Upper lobe of left lung (tissue), 6 donors: Measurements from ENCODE around the gene ADGRD1. TPM values are rescaled to one million over a fixed set of nuclear protein-coding genes. Genes with fewer than 3 reads are reported as not detected.

Source experiments
- ATAC-seq, 2 donors: fragments of 200-7000 bp; cut with Tn5 transposase; one replicate each; pipeline ENCODE4 v1.9.1; 2022; ENCODE audit warnings: mild to moderate bottlenecking in 2 of 2, moderate library complexity in 2 of 2; ENCODE audit not compliant: low FRiP score in 2 of 2
- DNase-seq, 2 donors: peaks; one replicate each; pipeline ENCODE4 v3.0.0-alpha.2; 2019 to 2020
- H3K27ac ChIP-seq, 4 donors: fragments of 200-600 bp; sonication (generic); one replicate each; pipeline ENCODE4 v1.5.1; 2016 to 2019
- H3K27me3 ChIP-seq, 4 donors: fragments of 200-600 bp; sonication (generic); one replicate each; pipeline ENCODE4 v1.5.1; 2017 to 2019
- H3K36me3 ChIP-seq, 4 donors: fragments of 200-600 bp; sonication (generic); one replicate each; pipeline ENCODE4 v1.5.1; 2016 to 2019
- H3K4me1 ChIP-seq, 4 donors: fragments of 200-600 bp; sonication (generic); one replicate each; pipeline ENCODE4 v1.5.1; 2018 to 2019
- H3K4me3 ChIP-seq, 4 donors: fragments of 200-600 bp; sonication (generic); one replicate each; pipeline ENCODE4 v1.5.1; 2017 to 2019; ENCODE audit warnings: mild to moderate bottlenecking in 2 of 4, moderate library complexity in 1 of 4
- H3K9me3 ChIP-seq, 4 donors: fragments of 200-600 bp; sonication (generic); one replicate each; pipeline ENCODE4 v1.5.1; 2018 to 2019
- CTCF ChIP-seq, 6 experiments: fragments of 450-650 bp in 4 of 6; fragments of 200-600 bp in 2 of 6; sonication (generic) in 2 of 6; IDR thresholded peaks; one replicate each; pipeline ENCODE4 v1.5.1; 2016 to 2019; ENCODE audit warnings: antibody characterized with exemption in 6 of 6
- EP300 ChIP-seq, 4 donors: sonication (generic); formaldehyde crosslinking; IDR thresholded peaks; one replicate each; pipeline ENCODE4 v1.5.1; 2017; ENCODE audit warnings: antibody characterized with exemption in 4 of 4, control low read depth in 2 of 4
- POLR2A ChIP-seq, 4 donors: fragments of 450-650 bp; IDR thresholded peaks; one replicate each; pipeline ENCODE4 v1.5.1; 2016 to 2017; ENCODE audit warnings: antibody characterized with exemption in 4 of 4, mild to moderate bottlenecking in 2 of 4
- POLR2AphosphoS5 ChIP-seq, 2 donors: sonication (generic); formaldehyde crosslinking; IDR thresholded peaks; one replicate each; pipeline ENCODE4 v1.5.1; 2017; ENCODE audit warnings: antibody characterized with exemption in 2 of 2
- WGBS, 2 donors: methylation state at CpG; one replicate each; pipeline ENCODE4 v1.1.5; 2017 to 2018; 5-methylcytosine and 5-hydroxymethylcytosine counted together
- total RNA-seq, 6 donors: library from RNA; depleted of rRNA in 4 of 6; stranded (reverse); fragments of >200 nt in 4 of 6; gene quantifications; one replicate each; pipeline versions ENCODE4 v1.1.0 to v1.2.1, GENCODE V29; 2016 to 2021
- donor health status: DM: no; HTN: no; CAD: no; lungs with moderate emphysema.
- donor health status: DM: no; HTN: yes; CAD: no; lungs with severe emphysema.

Gene ADGRD1
- total RNA-seq, 6 donors from 2014 or later = 84.2 to 124 (median 94.7) TPM

- peak in 1 of 2 donors; percentile 16 for TF ChIP-seq POLR2AphosphoS5 (IDR thresholded peaks at IDR 0.05)
- TF ChIP-seq POLR2A (IDR thresholded peaks at IDR 0.05) = no peak
- Histone ChIP-seq H3K9me3 (no peaks in the 10 kb centered on the region), H3K4me1 (peaks cover 0 to 15% (median 5%) of the 10 kb centered on the region in 4 donors), H3K4me3 (no peak overlapping the region), H3K36me3 (peaks cover 0 to 32% (median 6%) of the 10 kb centered on the region in 4 donors), H3K27ac (no peak overlapping the region), H3K27me3 (no peaks in the 10 kb centered on the region)
- no peak for ATAC-seq
- no peak for DNase-seq
- WGBS, 2 donors = 37 to 53% methylated on average over 2 of the region's 2 CpGs
These were observed 12.0 kb downstream of the ADGRD1 start for GRCh38 chr12:130965668-130966067.

- Histone ChIP-seq H3K36me3 (peaks cover 0 to 39% (median 6%) of the 10 kb centered on the region in 4 donors), H3K4me1 (peaks cover 0 to 14% (median 5%) of the 10 kb centered on the region in 4 donors), H3K27me3 (no peaks in the 10 kb centered on the region), H3K4me3 (no peak overlapping the region), H3K9me3 (no peaks in the 10 kb centered on the region), H3K27ac (no peak overlapping the region)
- ATAC-seq (no peak), DNase-seq (peak in 1 of 2 donors; percentile 50)
- 84 to 88% methylated on average over 15 of the region's 15 CpGs for WGBS, 2 donors
- TF ChIP-seq POLR2A (IDR thresholded peaks at IDR 0.05) = no peak
- no peak for TF ChIP-seq CTCF (IDR thresholded peaks at IDR 0.05)
- no peak for TF ChIP-seq EP300 (IDR thresholded peaks at IDR 0.05)
- no peak for TF ChIP-seq POLR2AphosphoS5 (IDR thresholded peaks at IDR 0.05)
These were observed 12.8 kb downstream of the ADGRD1 start for GRCh38 chr12:130966443-130967030.

GRCh38 chr12:130967636-130968035 lies 13.9 kb downstream of the ADGRD1 start:
- H3K4me1 ChIP-seq = peaks cover 0 to 10% (median 4%) of the 10 kb centered on the region in 4 donors
- DNase-seq (peak; percentile 12 to 62), ATAC-seq (no peak)
- H3K4me3 ChIP-seq = no peak overlapping the region
- no peak overlapping the region for H3K27ac ChIP-seq
- no peaks in the 10 kb centered on the region for H3K27me3 ChIP-seq
- H3K9me3 ChIP-seq = no peaks in the 10 kb centered on the region
- TF ChIP-seq POLR2A (IDR thresholded peaks at IDR 0.05) = no peak
- no peak for TF ChIP-seq EP300 (IDR thresholded peaks at IDR 0.05)
- TF ChIP-seq POLR2AphosphoS5 (IDR thresholded peaks at IDR 0.05) = no peak
- TF ChIP-seq CTCF (IDR thresholded peaks at IDR 0.05) = no peak
- peaks cover 0 to 48% (median 11%) of the 10 kb centered on the region in 4 donors for H3K36me3 ChIP-seq
- WGBS, 2 donors = 93 to 96% methylated on average over 12 to 16 of the region's 16 CpGs

GRCh38 chr12:130968611-130969010 lies 14.9 kb downstream of the ADGRD1 start:
- Histone ChIP-seq H3K9me3 (no peaks in the 10 kb centered on the region), H3K27me3 (no peaks in the 10 kb centered on the region), H3K4me3 (no peak overlapping the region), H3K27ac (no peak overlapping the region), H3K4me1 (peaks cover 0 to 10% (median 4%) of the 10 kb centered on the region in 4 donors), H3K36me3 (peaks cover 0 to 58% (median 12%) of the 10 kb centered on the region in 4 donors)
- 89 to 92% methylated on average over 7 of the region's 7 CpGs for WGBS, 2 donors
- DNase-seq = no peak
- TF ChIP-seq POLR2A (IDR thresholded peaks at IDR 0.05) = no peak
- TF ChIP-seq EP300 (IDR thresholded peaks at IDR 0.05) = no peak
- TF ChIP-seq CTCF (IDR thresholded peaks at IDR 0.05) = no peak
- TF ChIP-seq POLR2AphosphoS5 (IDR thresholded peaks at IDR 0.05) = no peak
- ATAC-seq = no peak

- Histone ChIP-seq H3K9me3 (no peaks in the 10 kb centered on the region), H3K36me3 (peaks cover 0 to 64% (median 12%) of the 10 kb centered on the region in 4 donors), H3K4me1 (peaks cover 0 to 10% (median 4%) of the 10 kb centered on the region in 4 donors), H3K27ac (no peak overlapping the region), H3K4me3 (no peak overlapping the region), H3K27me3 (no peaks in the 10 kb centered on the region)
- DNase-seq (peak in 1 of 2 donors; percentile 3), ATAC-seq (no peak)
- WGBS, 2 donors = 79% methylated on average over 7 of the region's 7 CpGs
- TF ChIP-seq POLR2AphosphoS5 (IDR thresholded peaks at IDR 0.05) (no peak), POLR2A (IDR thresholded peaks at IDR 0.05) (no peak), CTCF (IDR thresholded peaks at IDR 0.05) (no peak), EP300 (IDR thresholded peaks at IDR 0.05) (no peak)
These were observed 15.5 kb downstream of the ADGRD1 start for GRCh38 chr12:130969223-130969622.
